AG10803 (cell line): ENCODE measurements around the gene CNTN4.

Source experiments
- DNase-seq: peaks from one replicate; pipeline ENCODE4 v3.0.0; 2010; ENCODE audit warnings: low read depth
- H3K4me3 ChIP-seq: 2 replicates; pipeline ENCODE4 v1.5.1; 2011; ENCODE audit warnings: mild to moderate bottlenecking, low read length, control low read depth
- CTCF ChIP-seq: conservative IDR thresholded peaks from 2 replicates; pipeline ENCODE4 v1.5.1; 2011; ENCODE audit warnings: mild to moderate bottlenecking, low read length, control low read depth, inconsistent platforms

CNTN4 gene

GRCh38 chr3:2261747-2262146 is 163.1 kb downstream of the CNTN4 start:
- DNase-seq, result no peak
- H3K4me3 ChIP-seq, result no peak overlapping the region
- TF ChIP-seq CTCF, result no peak

GRCh38 chr3:2262204-2262603 is 163.5 kb downstream of the CNTN4 start:
- DNase-seq, result no peak
- no peak overlapping the region for H3K4me3 ChIP-seq
- no peak for TF ChIP-seq CTCF

- DNase-seq, result no peak
- H3K4me3 ChIP-seq, result no peak overlapping the region
- no peak for TF ChIP-seq CTCF
Observed at GRCh38 chr3:2266606-2267005, 167.9 kb downstream of the CNTN4 start.

- no peak overlapping the region for H3K4me3 ChIP-seq
- no peak for TF ChIP-seq CTCF
- DNase-seq, result no peak
Observed at GRCh38 chr3:2268779-2269178, 170.1 kb downstream of the CNTN4 start.

- no peak for DNase-seq
- H3K4me3 ChIP-seq, result no peak overlapping the region
- TF ChIP-seq CTCF, result no peak
Observed at GRCh38 chr3:2274526-2274925, 175.9 kb downstream of the CNTN4 start.

GRCh38 chr3:2283818-2284217 is 185.2 kb downstream of the CNTN4 start:
- no peak for DNase-seq
- H3K4me3 ChIP-seq, result no peak overlapping the region
- TF ChIP-seq CTCF, result no peak

GRCh38 chr3:2300938-2301337 is 202.3 kb downstream of the CNTN4 start:
- no peak for DNase-seq
- TF ChIP-seq CTCF, result no peak
- no peak overlapping the region for H3K4me3 ChIP-seq
